GM12878 (cell line): ENCODE results near the gene ANP32B. TPM values are rescaled to one million over a fixed set of nuclear protein-coding genes. Genes with fewer than 3 reads are reported as not detected.

Experiments
- ATAC-seq: fragments of 200-7000 bp; cut with Tn5 transposase; 3 replicates; pipeline ENCODE4 v1.9.1; 2020; ENCODE audit warnings: mild to moderate bottlenecking, moderate library complexity
- BruUV-seq: library from RNA; stranded (reverse); fragments of 400-500 nt; replicated peaks from 2 replicates; lab custom pipeline; 2021; lab: Mats Ljungman, UMichigan
- CTCF ChIA-PET: fragments of 300-600 bp; sonication (Branson Sonifier 250); formaldehyde crosslinking; extraction: SDS; loops from one replicate; lab custom pipeline; 2021; ENCODE audit warnings: inconsistent platforms; lab: Yijun Ruan, JAX
- POLR2A ChIA-PET: fragments of 350-600 bp; formaldehyde crosslinking; extraction: SDS; loops from one replicate; lab custom pipeline; 2021; ENCODE audit warnings: inconsistent platforms; lab: Charles Lee
- RAD21 ChIA-PET: fragments of 300-600 bp; sonication (Branson Sonifier 250); formaldehyde crosslinking; loops from one replicate; lab custom pipeline; 2023; ENCODE audit warnings: antibody characterized with exemption; ENCODE audit not compliant: unreplicated experiment; lab: Charles Lee
- SMC1A ChIA-PET: fragments of 300-600 bp; sonication (Branson Sonifier 250); formaldehyde crosslinking; loops from one replicate; lab custom pipeline; 2023; ENCODE audit not compliant: unreplicated experiment, uncharacterized antibody; lab: Charles Lee
- DNase-seq: peaks from one replicate; pipeline ENCODE4 v3.0.0-alpha.2; 2011; ENCODE audit warnings: low read depth, low spot score
- FAIRE-seq: peaks from 3 replicates; lab custom pipeline; 2011; peaks lifted over from hg19 to GRCh38; lab: Jason Lieb, UNC
- H2AFZ ChIP-seq: 2 replicates; pipeline ENCODE4 v1.6.0; 2011; ENCODE audit warnings: low read depth, low read length, control low read depth; ENCODE audit not compliant: control insufficient read depth
- H3K27ac ChIP-seq: 2 replicates; pipeline ENCODE4 v1.5.1; 2011; ENCODE audit warnings: control low read depth; ENCODE audit not compliant: control insufficient read depth, insufficient read depth
- H3K27me3 ChIP-seq, 2 experiments: replicated peaks in 1 of 2; 2 replicates each; pipeline versions ENCODE4 v1.6.0 to v1.6.1; 2011; ENCODE audit warnings: low read length in 1 of 2; ENCODE audit not compliant: control insufficient read depth in 2 of 2, insufficient read depth in 2 of 2
- H3K36me3 ChIP-seq, 2 experiments: 2 replicates each; pipeline ENCODE4 v1.5.1; 2011; ENCODE audit warnings: low read length in 1 of 2; ENCODE audit not compliant: control insufficient read depth in 2 of 2, insufficient read depth in 2 of 2
- H3K4me1 ChIP-seq: 2 replicates; pipeline ENCODE4 v1.6.1; 2011; ENCODE audit warnings: mild to moderate bottlenecking, low read length, moderate library complexity, mixed read lengths; ENCODE audit not compliant: control insufficient read depth, insufficient read depth
- H3K4me2 ChIP-seq: 2 replicates; pipeline ENCODE4 v1.6.0; 2011; ENCODE audit warnings: control low read depth; ENCODE audit not compliant: control insufficient read depth, insufficient read depth
- H3K4me3 ChIP-seq: fragments of 200-600 bp; sonication (generic); 2 replicates; pipeline ENCODE4 v1.5.1; 2016
- H3K79me2 ChIP-seq: 2 replicates; pipeline ENCODE4 v1.6.0; 2011; ENCODE audit warnings: low read length; ENCODE audit not compliant: control insufficient read depth, insufficient read depth
- H3K9ac ChIP-seq: 2 replicates; pipeline ENCODE4 v1.8.0; 2011; ENCODE audit warnings: low read length, control low read depth, mixed read lengths; ENCODE audit not compliant: control insufficient read depth, insufficient read depth
- H3K9me3 ChIP-seq: replicated peaks from 3 replicates; pipeline ENCODE4 v1.5.1; 2011; ENCODE audit warnings: mild to moderate bottlenecking, low read length; ENCODE audit not compliant: control insufficient read depth, insufficient read depth
- H4K20me1 ChIP-seq: 2 replicates; pipeline ENCODE4 v1.6.0; 2011; ENCODE audit not compliant: control insufficient read depth, insufficient read depth
- HCFC1 ChIP-seq: fragments of 150-350 bp; IDR thresholded peaks from 2 replicates; pipeline ENCODE4 v1.6.1; 2014; ENCODE audit warnings: low read length
- IKZF2 ChIP-seq, 2 experiments: fragments of 450-650 bp; IDR thresholded peaks; 2 replicates each; pipeline ENCODE4 v1.6.1; 2017; ENCODE audit warnings: mild to moderate bottlenecking in 2 of 2, moderate library complexity in 2 of 2
- JUND ChIP-seq: IDR thresholded peaks from 2 replicates; pipeline ENCODE4 v1.6.1; 2012; ENCODE audit warnings: low read depth, mild to moderate bottlenecking, low read length, improper control_type of control experiment, moderate library complexity
- NFYB ChIP-seq: IDR thresholded peaks from 2 replicates; pipeline ENCODE4 v1.6.1; 2011; ENCODE audit warnings: low read depth, mild to moderate bottlenecking, low read length, improper control_type of control experiment, moderate library complexity; ENCODE audit not compliant: insufficient read depth
- SRF ChIP-seq, 2 experiments: IDR thresholded peaks; 2 replicates each; pipeline ENCODE4 v1.6.1; 2011; ENCODE audit warnings: low read depth in 2 of 2, low read length in 2 of 2, mild to moderate bottlenecking in 1 of 2, moderate library complexity in 1 of 2
- STAT1 ChIP-seq: fragments of 450-650 bp; conservative IDR thresholded peaks from 2 replicates; pipeline ENCODE4 v1.6.1; 2014; ENCODE audit warnings: antibody characterized with exemption, mild to moderate bottlenecking
- STAT3 ChIP-seq: IDR thresholded peaks from 2 replicates; pipeline ENCODE4 v1.6.1; 2011; ENCODE audit warnings: low read depth, low read length, improper control_type of control experiment
- WGBS: methylation state at CpG from one replicate; pipeline ENCODE4 v1.1.6; 2016; ENCODE audit warnings: low lambda C conversion rate; ENCODE audit not compliant: insufficient replicate concordance, insufficient coverage; ENCODE audit errors: missing lambda C conversion rate; 5-methylcytosine and 5-hydroxymethylcytosine counted together
- in situ Hi-C: fragments of 300-500 bp; cut with MboI; formaldehyde crosslinking; loops from 9 replicates; pipeline ENCODE4 v1.14.3; 2018; ENCODE audit warnings: mixed read lengths
- intact Hi-C: fragments of 100-400 bp; cut with micrococcal nuclease; formaldehyde crosslinking; loops from one replicate; pipeline ENCODE4 v1.14.2; 2022; ENCODE audit not compliant: unreplicated experiment
- polyA plus RNA-seq, 11 experiments: library from polyadenylated mRNA; depleted of rRNA in 4 of 11; unstranded in 6 of 11; stranded (reverse) in 5 of 11; fragments of >200 nt; fragmentation: Nextera tagmentation in 4 of 11; fragmentation: Illumina TruSeq in 1 of 11; extraction: Ambion mirVana in 4 of 11; extraction: Trizol in 1 of 11; gene quantifications; 1 replicate in 1 of 11; 2 replicates in 10 of 11; pipeline versions ENCODE4 v1.2.1 to v1.2.3, GENCODE V29; 2011 to 2016; ENCODE audit warnings: inconsistent platforms in 2 of 11, missing spikeins in 2 of 11, low read depth in 1 of 11
- total RNA-seq, 4 experiments: library from RNA; depleted of rRNA in 3 of 4; stranded (reverse); fragments of >200 nt in 3 of 4; fragmentation: Illumina TruSeq in 1 of 4; extraction: Trizol in 1 of 4; gene quantifications; 2 replicates each; pipeline versions ENCODE4 v1.2.1 to v1.2.3, GENCODE V29; 2013 to 2021
- TF ChIP-seq, protein P1 (sequence below): fragments of 450-650 bp; IDR thresholded peaks from 2 replicates; pipeline ENCODE4 v1.6.1; 2017; ENCODE audit warnings: antibody characterized with exemption, mild to moderate bottlenecking, moderate library complexity
- TF ChIP-seq, protein P2 (sequence below): fragments of 450-650 bp; IDR thresholded peaks from 2 replicates; pipeline ENCODE4 v1.6.1; 2017; ENCODE audit warnings: mild to moderate bottlenecking, low read depth, inconsistent platforms; ENCODE audit not compliant: poor library complexity, severe bottlenecking

ANP32B gene
- total and polyA plus RNA-seq, 10 of the 15 experiments (the other 5 are each of a cell fraction or from before 2014, with no cell fraction given): 24.5 to 419 (median 171) TPM

DNA sequence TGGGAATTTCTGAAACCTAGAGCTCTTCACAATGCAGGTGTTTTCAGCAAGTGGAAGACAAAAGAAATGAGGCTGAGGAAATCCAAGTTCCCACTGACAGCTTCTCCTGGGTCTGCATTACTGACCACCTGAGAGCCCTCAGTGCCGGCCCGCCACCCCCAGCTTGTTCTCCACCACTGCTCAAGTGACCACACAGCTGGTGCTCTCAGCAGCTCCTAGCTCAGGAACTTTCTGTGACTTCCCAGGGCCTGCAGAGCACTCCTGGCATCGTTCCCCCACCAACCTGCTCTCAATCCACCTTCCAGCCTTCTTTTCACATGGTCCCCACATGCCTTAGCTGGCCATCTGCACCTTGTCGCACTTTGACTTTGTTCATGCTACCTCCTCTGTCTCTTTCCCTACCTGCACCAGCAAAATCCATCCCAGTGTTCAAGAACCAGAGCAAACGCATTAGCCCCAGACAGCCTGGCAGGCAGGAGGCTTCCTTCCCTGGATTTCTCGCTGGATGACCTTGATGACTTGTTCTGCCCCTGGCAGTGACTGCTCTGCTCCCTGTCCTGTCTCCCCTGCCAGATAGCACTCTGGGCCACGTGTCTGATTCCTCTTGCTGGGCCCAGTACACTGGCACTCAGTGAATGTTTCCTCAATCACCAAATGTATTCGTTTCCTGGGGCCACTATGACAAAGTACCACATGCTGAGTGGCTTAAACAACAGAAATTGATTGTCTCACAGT lies 38.3 kb downstream of the ANP32B start:
- ChIA-PET CTCF (no interaction called here), RAD21 (no interaction called here), POLR2A (interaction anchor here (0.6 kb wide), 1 partner anchor 229 kb away, joined by 3 read pairs; no protein-coding TSS in a partner anchor), SMC1A (interaction anchor here (0.9 to 1.5 kb wide), 5 partner anchors 11 to 35 kb away, joined by 3 to 8 read pairs (median 4); no protein-coding TSS in a partner anchor)
- no peaks in the 10 kb centered on the region for H3K27me3 ChIP-seq
- ATAC-seq: no peak
- in situ Hi-C loops (no loop called here), intact Hi-C loops (no loop called here)
- H3K79me2 ChIP-seq: no peaks in the 10 kb centered on the region
- no peak overlapping the region for H3K4me3 ChIP-seq
- no peak overlapping the region for H2AFZ ChIP-seq
- H3K4me2 ChIP-seq: no peak overlapping the region
- H3K9ac ChIP-seq: no peak overlapping the region
- no TSS peak for BruUV-seq
- no peak for FAIRE-seq
- H3K9me3 ChIP-seq: no peaks in the 10 kb centered on the region
- no peak for DNase-seq
- TF ChIP-seq STAT1 (no peak), SRF (IDR thresholded peaks at IDR 0.05; ENCODE audit: low read depth in 2 of 2, low read length in 2 of 2) (no peak), IKZF2 (IDR thresholded peaks at IDR 0.05) (no peak), HCFC1 (no peak), JUND (no peak), NFYB (no peak), STAT3 (no peak)
- TF ChIP-seq, protein P1, sequence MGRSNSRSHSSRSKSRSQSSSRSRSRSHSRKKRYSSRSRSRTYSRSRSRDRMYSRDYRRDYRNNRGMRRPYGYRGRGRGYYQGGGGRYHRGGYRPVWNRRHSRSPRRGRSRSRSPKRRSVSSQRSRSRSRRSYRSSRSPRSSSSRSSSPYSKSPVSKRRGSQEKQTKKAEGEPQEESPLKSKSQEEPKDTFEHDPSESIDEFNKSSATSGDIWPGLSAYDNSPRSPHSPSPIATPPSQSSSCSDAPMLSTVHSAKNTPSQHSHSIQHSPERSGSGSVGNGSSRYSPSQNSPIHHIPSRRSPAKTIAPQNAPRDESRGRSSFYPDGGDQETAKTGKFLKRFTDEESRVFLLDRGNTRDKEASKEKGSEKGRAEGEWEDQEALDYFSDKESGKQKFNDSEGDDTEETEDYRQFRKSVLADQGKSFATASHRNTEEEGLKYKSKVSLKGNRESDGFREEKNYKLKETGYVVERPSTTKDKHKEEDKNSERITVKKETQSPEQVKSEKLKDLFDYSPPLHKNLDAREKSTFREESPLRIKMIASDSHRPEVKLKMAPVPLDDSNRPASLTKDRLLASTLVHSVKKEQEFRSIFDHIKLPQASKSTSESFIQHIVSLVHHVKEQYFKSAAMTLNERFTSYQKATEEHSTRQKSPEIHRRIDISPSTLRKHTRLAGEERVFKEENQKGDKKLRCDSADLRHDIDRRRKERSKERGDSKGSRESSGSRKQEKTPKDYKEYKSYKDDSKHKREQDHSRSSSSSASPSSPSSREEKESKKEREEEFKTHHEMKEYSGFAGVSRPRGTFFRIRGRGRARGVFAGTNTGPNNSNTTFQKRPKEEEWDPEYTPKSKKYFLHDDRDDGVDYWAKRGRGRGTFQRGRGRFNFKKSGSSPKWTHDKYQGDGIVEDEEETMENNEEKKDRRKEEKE: no peak
- TF ChIP-seq, protein P2, sequence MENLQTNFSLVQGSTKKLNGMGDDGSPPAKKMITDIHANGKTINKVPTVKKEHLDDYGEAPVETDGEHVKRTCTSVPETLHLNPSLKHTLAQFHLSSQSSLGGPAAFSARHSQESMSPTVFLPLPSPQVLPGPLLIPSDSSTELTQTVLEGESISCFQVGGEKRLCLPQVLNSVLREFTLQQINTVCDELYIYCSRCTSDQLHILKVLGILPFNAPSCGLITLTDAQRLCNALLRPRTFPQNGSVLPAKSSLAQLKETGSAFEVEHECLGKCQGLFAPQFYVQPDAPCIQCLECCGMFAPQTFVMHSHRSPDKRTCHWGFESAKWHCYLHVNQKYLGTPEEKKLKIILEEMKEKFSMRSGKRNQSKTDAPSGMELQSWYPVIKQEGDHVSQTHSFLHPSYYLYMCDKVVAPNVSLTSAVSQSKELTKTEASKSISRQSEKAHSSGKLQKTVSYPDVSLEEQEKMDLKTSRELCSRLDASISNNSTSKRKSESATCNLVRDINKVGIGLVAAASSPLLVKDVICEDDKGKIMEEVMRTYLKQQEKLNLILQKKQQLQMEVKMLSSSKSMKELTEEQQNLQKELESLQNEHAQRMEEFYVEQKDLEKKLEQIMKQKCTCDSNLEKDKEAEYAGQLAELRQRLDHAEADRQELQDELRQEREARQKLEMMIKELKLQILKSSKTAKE: no peak
- WGBS: 78% methylated on average over 8 of the region's 8 CpGs
- H3K27ac ChIP-seq: no peak overlapping the region
- H3K4me1 ChIP-seq: no peaks in the 10 kb centered on the region
- H4K20me1 ChIP-seq: no peaks in the 10 kb centered on the region
- H3K36me3 ChIP-seq: peaks cover 11% of the 10 kb centered on the region in 2 experiments
